Astrocyte (in vitro differentiated cells and primary cell): ENCODE data around the gene SEMA3F.

ENCODE experiments used
- CTCF ChIP-seq: IDR thresholded peaks from 2 replicates; pipeline ENCODE4 v1.5.1; 2011; ENCODE audit warnings: low read depth, mild to moderate bottlenecking, inconsistent platforms, low read length, moderate library complexity; ENCODE audit not compliant: insufficient read depth
- EZH2 ChIP-seq: IDR thresholded peaks from 2 replicates; pipeline ENCODE4 v1.6.1; 2012; ENCODE audit warnings: mild to moderate bottlenecking, low read length, inconsistent platforms; ENCODE audit not compliant: insufficient read depth

GRCh38 chr3:50201573-50202315 is 46.6 kb downstream of the SEMA3F start:
- TF ChIP-seq CTCF (no peak), EZH2 (no peak)
